ENCODE results near the gene CUBN.

Gene CUBN

GRCh38 chr10:17051851-17052250 lies 77.8 kb downstream of the CUBN start:
- Histone ChIP-seq H3K4me3 (ENCODE audit: low read depth, low read length) (no peak overlapping the region), H3K36me3 (ENCODE audit: control insufficient read depth in 2 of 2, insufficient read depth in 1 of 2, low read length in 2 of 2) (no peaks in the 10 kb centered on the region), H3K4me1 (ENCODE audit: control insufficient read depth, insufficient read depth, low read length) (no peaks in the 10 kb centered on the region), H3K27ac (ENCODE audit: extremely low read depth, low read depth, low read length) (no peak overlapping the region), H3K9me3 (ENCODE audit: control insufficient read depth, insufficient read depth, low read depth, low read length) (no peaks in the 10 kb centered on the region)
- CTCF ChIA-PET, result no interaction called here
- TF ChIP-seq SETDB1 (IDR thresholded peaks at IDR 0.05; ENCODE audit: insufficient read length, low read length) (peak; percentile 33), CTCF (tag by site-specific recombination; IDR thresholded peaks at IDR 0.05) (no peak), ZNF311 (tag by site-specific recombination; IDR thresholded peaks at IDR 0.05; ENCODE audit: borderline replicate concordance) (no peak)
- POLR2A ChIA-PET, result no interaction called here

GRCh38 chr10:17049195-17049594 lies 80.4 kb downstream of the CUBN start:
- no peak overlapping the region for H3K27ac ChIP-seq (ENCODE audit: extremely low read depth, low read depth, low read length)
- ChIA-PET CTCF (no interaction called here), POLR2A (no interaction called here)
- no peaks in the 10 kb centered on the region for H3K4me1 ChIP-seq (ENCODE audit: control insufficient read depth, insufficient read depth, low read length)
- no peak overlapping the region for H3K4me3 ChIP-seq (ENCODE audit: low read depth, low read length)
- H3K36me3 ChIP-seq (ENCODE audit: control insufficient read depth in 2 of 2, insufficient read depth in 1 of 2, low read length in 2 of 2), result no peaks in the 10 kb centered on the region
- no peaks in the 10 kb centered on the region for H3K9me3 ChIP-seq (ENCODE audit: control insufficient read depth, insufficient read depth, low read depth, low read length)
- TF ChIP-seq, protein P1, sequence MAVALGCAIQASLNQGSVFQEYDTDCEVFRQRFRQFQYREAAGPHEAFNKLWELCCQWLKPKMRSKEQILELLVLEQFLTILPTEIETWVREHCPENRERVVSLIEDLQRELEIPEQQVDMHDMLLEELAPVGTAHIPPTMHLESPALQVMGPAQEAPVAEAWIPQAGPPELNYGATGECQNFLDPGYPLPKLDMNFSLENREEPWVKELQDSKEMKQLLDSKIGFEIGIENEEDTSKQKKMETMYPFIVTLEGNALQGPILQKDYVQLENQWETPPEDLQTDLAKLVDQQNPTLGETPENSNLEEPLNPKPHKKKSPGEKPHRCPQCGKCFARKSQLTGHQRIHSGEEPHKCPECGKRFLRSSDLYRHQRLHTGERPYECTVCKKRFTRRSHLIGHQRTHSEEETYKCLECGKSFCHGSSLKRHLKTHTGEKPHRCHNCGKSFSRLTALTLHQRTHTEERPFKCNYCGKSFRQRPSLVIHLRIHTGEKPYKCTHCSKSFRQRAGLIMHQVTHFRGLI (tag by site-specific recombination; IDR thresholded peaks at IDR 0.05), result no peak
- TF ChIP-seq ZFP69B (tag by site-specific recombination; IDR thresholded peaks at IDR 0.05) (no peak), ZNF776 (tag by site-specific recombination; IDR thresholded peaks at IDR 0.05; ENCODE audit: borderline replicate concordance) (no peak), ZNF660 (tag by site-specific recombination; IDR thresholded peaks at IDR 0.05) (no peak), FEZF1 (tag by site-specific recombination; IDR thresholded peaks at IDR 0.05) (no peak), ZNF174 (tag by site-specific recombination; IDR thresholded peaks at IDR 0.05) (no peak), ZNF416 (tag by site-specific recombination; IDR thresholded peaks at IDR 0.05) (no peak), ZBTB20 (tag by site-specific recombination; IDR thresholded peaks at IDR 0.05) (no peak), ZNF274 (IDR thresholded peaks at IDR 0.05; ENCODE audit: low read length) (no peak), ZNF274 (tag by site-specific recombination; IDR thresholded peaks at IDR 0.05; ENCODE audit: borderline replicate concordance) (no peak), ZNF223 (tag by site-specific recombination; IDR thresholded peaks at IDR 0.05) (no peak), ZBTB11 (tag by site-specific recombination; conservative IDR thresholded peaks at IDR 0.05; ENCODE audit: low read depth) (no peak), PRDM6 (tag by site-specific recombination; IDR thresholded peaks at IDR 0.05) (no peak), GLIS2 (tag by site-specific recombination; IDR thresholded peaks at IDR 0.05) (no peak), ZNF10 (tag by site-specific recombination; IDR thresholded peaks at IDR 0.05) (no peak), ZNF707 (tag by site-specific recombination; IDR thresholded peaks at IDR 0.05) (no peak), CTCF (tag by site-specific recombination; IDR thresholded peaks at IDR 0.05) (no peak)
- TF ChIP-seq, protein P2, sequence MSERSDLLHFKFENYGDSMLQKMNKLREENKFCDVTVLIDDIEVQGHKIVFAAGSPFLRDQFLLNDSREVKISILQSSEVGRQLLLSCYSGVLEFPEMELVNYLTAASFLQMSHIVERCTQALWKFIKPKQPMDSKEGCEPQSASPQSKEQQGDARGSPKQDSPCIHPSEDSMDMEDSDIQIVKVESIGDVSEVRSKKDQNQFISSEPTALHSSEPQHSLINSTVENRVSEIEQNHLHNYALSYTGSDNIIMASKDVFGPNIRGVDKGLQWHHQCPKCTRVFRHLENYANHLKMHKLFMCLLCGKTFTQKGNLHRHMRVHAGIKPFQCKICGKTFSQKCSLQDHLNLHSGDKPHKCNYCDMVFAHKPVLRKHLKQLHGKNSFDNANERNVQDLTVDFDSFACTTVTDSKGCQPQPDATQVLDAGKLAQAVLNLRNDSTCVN (tag by site-specific recombination; optimal IDR thresholded peaks at IDR 0.05), result no peak
